DMS114 treated with DMSO at 0.1 percent for 48 hours (cell line): ENCODE measurements around the gene PKN1.
"Not testable (repeated sequence)": the region's sequence is repeated elsewhere in the genome, so short reads cannot be mapped to it uniquely, and the experiment has no call there.

Experiments used
- DNase-seq: peaks from one replicate; lab custom pipeline; 2025; ENCODE audit not compliant: unreplicated experiment; lab: John Stamatoyannopoulos, UW

Gene PKN1

GRCh38 chr19:14428882-14429416 is 4.2 kb upstream of the PKN1 start:
- DNase-seq = no peak

- no peak for DNase-seq
Measured at GRCh38 chr19:14430712-14431111, 2.4 kb upstream of the PKN1 start.

GRCh38 chr19:14433554-14434501 is 722 bp downstream of the PKN1 start:
- DNase-seq = no peak

GRCh38 chr19:14434543-14435319 is 1.6 kb downstream of the PKN1 start:
- DNase-seq = no peak

- no peak for DNase-seq
Measured at GRCh38 chr19:14435320-14436050, 2.4 kb downstream of the PKN1 start.

- no peak for DNase-seq
Measured at GRCh38 chr19:14437578-14438140, 4.6 kb downstream of the PKN1 start.

GRCh38 chr19:14439014-14439413 is 5.9 kb downstream of the PKN1 start:
- no peak for DNase-seq

GRCh38 chr19:14440049-14440448 is 6.9 kb downstream of the PKN1 start:
- DNase-seq = no peak

- no peak for DNase-seq
Measured at GRCh38 chr19:14441041-14441938, 8.2 kb downstream of the PKN1 start.

GRCh38 chr19:14442891-14443631 is 10.0 kb downstream of the PKN1 start:
- DNase-seq = no peak

- no peak for DNase-seq
Measured at GRCh38 chr19:14443632-14444216, 10.6 kb downstream of the PKN1 start.

- no peak for DNase-seq
Measured at GRCh38 chr19:14446336-14447036, 13.4 kb downstream of the PKN1 start.

GRCh38 chr19:14449321-14449720 is 16.2 kb downstream of the PKN1 start:
- DNase-seq = no peak

GRCh38 chr19:14450168-14450874 is 17.2 kb downstream of the PKN1 start:
- no peak for DNase-seq

GRCh38 chr19:14450876-14451275 is 17.8 kb downstream of the PKN1 start:
- DNase-seq = no peak

GRCh38 chr19:14452303-14452702 is 19.2 kb downstream of the PKN1 start:
- not testable (repeated sequence) for DNase-seq

GRCh38 chr19:14459703-14460102 is 26.6 kb downstream of the PKN1 start:
- DNase-seq = no peak
